ENCODE measurements around the gene VIM. TPM values are rescaled to one million over a fixed set of nuclear protein-coding genes. Genes with fewer than 3 reads are reported as not detected.

VIM gene
- total RNA-seq, 1 experiment from 2014 or later = 7.2 TPM

DNA sequence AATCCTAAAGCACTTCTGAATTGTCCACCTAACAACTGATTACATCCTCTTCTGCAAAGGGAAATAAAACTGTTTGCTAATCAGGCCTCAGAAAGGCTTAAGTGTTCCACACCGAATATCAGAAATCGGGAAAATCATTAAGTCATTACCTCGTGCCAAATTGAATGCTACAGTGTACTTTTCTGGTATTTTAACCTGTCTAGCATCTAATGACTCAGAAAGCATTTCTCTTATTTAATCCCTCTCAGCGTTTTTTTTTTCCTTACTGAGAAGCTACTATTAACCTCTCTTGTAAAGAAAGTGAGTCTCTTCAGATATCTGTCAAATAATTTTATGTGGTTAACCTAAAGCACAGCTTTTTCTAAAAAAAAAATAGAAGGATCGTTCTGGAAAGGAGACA lies 28.6 kb downstream of the VIM start:
- Histone ChIP-seq H3K9me3 (ENCODE audit: control insufficient read depth in 1 of 2, insufficient read depth in 1 of 2, low read depth in 1 of 2, low read length in 2 of 2) (peaks cover 4 to 5% of the 10 kb centered on the region in 2 experiments; a peak in 1 of 4 replicates), H3K27ac (ENCODE audit: low read depth, low read length) (no peak overlapping the region), H3K4me2 (ENCODE audit: low read length) (no peak overlapping the region), H3K4me1 (ENCODE audit: control insufficient read depth in 1 of 2, insufficient read depth in 2 of 2, low read length in 2 of 2) (peaks cover 2 to 8% of the 10 kb centered on the region in 2 experiments; a peak in 3 of 4 replicates), H4K20me1 (ENCODE audit: insufficient read depth) (no peaks in the 10 kb centered on the region), H2AFZ (ENCODE audit: low read depth, low read length, poor library complexity, severe bottlenecking) (no peak overlapping the region), H3K9ac (ENCODE audit: low read length) (no peak overlapping the region), H3K4me3 (replicated peaks in 1 of 2; ENCODE audit: low read depth in 1 of 2, low read length in 2 of 2) (no peak overlapping the region), H3K79me2 (ENCODE audit: insufficient read depth, low read length) (no peaks in the 10 kb centered on the region), H3K27me3 (ENCODE audit: insufficient read depth, low read length) (no peaks in the 10 kb centered on the region), H3K9me2 (ENCODE audit: insufficient read depth) (no peaks in the 10 kb centered on the region), H3K36me3 (ENCODE audit: control insufficient read depth in 1 of 2, insufficient read depth in 2 of 2, low read length in 2 of 2) (no peaks in the 10 kb centered on the region)
- DNase-seq (ENCODE audit: low read depth, low spot score) = no peak
- no peak for TF ChIP-seq CBX3 (IDR thresholded peaks at IDR 0.05; ENCODE audit: low read depth)
- TF ChIP-seq ELF1 (IDR thresholded peaks at IDR 0.05; ENCODE audit: borderline replicate concordance, low read depth) = no peak
- no peak for TF ChIP-seq SIN3A (IDR thresholded peaks at IDR 0.05; ENCODE audit: low read depth)
- TF ChIP-seq, protein P1, sequence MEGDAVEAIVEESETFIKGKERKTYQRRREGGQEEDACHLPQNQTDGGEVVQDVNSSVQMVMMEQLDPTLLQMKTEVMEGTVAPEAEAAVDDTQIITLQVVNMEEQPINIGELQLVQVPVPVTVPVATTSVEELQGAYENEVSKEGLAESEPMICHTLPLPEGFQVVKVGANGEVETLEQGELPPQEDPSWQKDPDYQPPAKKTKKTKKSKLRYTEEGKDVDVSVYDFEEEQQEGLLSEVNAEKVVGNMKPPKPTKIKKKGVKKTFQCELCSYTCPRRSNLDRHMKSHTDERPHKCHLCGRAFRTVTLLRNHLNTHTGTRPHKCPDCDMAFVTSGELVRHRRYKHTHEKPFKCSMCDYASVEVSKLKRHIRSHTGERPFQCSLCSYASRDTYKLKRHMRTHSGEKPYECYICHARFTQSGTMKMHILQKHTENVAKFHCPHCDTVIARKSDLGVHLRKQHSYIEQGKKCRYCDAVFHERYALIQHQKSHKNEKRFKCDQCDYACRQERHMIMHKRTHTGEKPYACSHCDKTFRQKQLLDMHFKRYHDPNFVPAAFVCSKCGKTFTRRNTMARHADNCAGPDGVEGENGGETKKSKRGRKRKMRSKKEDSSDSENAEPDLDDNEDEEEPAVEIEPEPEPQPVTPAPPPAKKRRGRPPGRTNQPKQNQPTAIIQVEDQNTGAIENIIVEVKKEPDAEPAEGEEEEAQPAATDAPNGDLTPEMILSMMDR (IDR thresholded peaks at IDR 0.05 in 2 of 3, conservative IDR thresholded peaks at IDR 0.05 in 1 of 3; ENCODE audit: borderline replicate concordance in 1 of 3, insufficient read depth in 1 of 3, low read depth in 2 of 3, low read length in 2 of 3) = no peak
- TF ChIP-seq FOSL1 (IDR thresholded peaks at IDR 0.05; ENCODE audit: low read depth) = no peak
- no peak for TF ChIP-seq JUND (IDR thresholded peaks at IDR 0.05)
- TF ChIP-seq EZH2 (IDR thresholded peaks at IDR 0.05) = no peak
- TF ChIP-seq, protein P2, sequence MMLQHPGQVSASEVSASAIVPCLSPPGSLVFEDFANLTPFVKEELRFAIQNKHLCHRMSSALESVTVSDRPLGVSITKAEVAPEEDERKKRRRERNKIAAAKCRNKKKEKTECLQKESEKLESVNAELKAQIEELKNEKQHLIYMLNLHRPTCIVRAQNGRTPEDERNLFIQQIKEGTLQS (IDR thresholded peaks at IDR 0.05) = no peak
- TF ChIP-seq POLR2A (IDR thresholded peaks at IDR 0.05; ENCODE audit: borderline replicate concordance, extremely low read depth, insufficient read depth, insufficient read length) = no peak
- TF ChIP-seq ZNF274 (IDR thresholded peaks at IDR 0.05; ENCODE audit: low read depth, low read length) = no peak
- TF ChIP-seq CEBPB (IDR thresholded peaks at IDR 0.05; ENCODE audit: low read depth) = no peak
- no peak for TF ChIP-seq POLR2AphosphoS5 (IDR thresholded peaks at IDR 0.05; ENCODE audit: low read depth, low read length)
- CTCF ChIA-PET = interaction anchor here (0.7 to 1.6 kb wide), 8 partner anchors 11 to 440 kb away, joined by 3 to 6 read pairs (median 4); partner anchors contain the start of gene RSU1
- RAD21 ChIA-PET (ENCODE audit: low non-redundant PET in 1 of 2, low total read pairs in 2 of 2, uncharacterized antibody in 2 of 2, unreplicated experiment in 2 of 2) = no interaction called here
- BruUV-seq (replicated peaks) = no TSS peak
- POLR2A ChIA-PET = interaction anchor here (0.9 to 1.1 kb wide), 2 partner anchors 365 to 426 kb away, joined by 3 read pairs; no protein-coding TSS in a partner anchor
- intact Hi-C loops (cut with micrococcal nuclease) = loop anchor here (1.0 kb wide), 4 partner anchors 365 to 1377 kb away; no protein-coding TSS in a partner anchor
- no peak for ATAC-seq

Data from HCT116 (cell line).